H1 (cell line): ENCODE data around the gene GOLGA7B. TPM values are rescaled to one million over a fixed set of nuclear protein-coding genes. Genes with fewer than 3 reads are reported as not detected.

ENCODE experiments used
- CTCF ChIA-PET: fragments of 300-600 bp; sonication (Branson Sonifier 250); formaldehyde crosslinking; loops from one replicate; lab custom pipeline; 2021; ENCODE audit not compliant: partially characterized antibody; lab: Charles Lee
- POLR2A ChIA-PET: fragments of 300-600 bp; sonication (Branson Sonifier 250); formaldehyde crosslinking; loops from one replicate; lab custom pipeline; 2021; ENCODE audit warnings: inconsistent platforms; ENCODE audit not compliant: partially characterized antibody; lab: Charles Lee
- DNase-seq, 2 experiments: peaks; one replicate each; pipeline versions ENCODE4 v3.0.0 to v3.0.0-alpha.2; 2010 to 2022; ENCODE audit warnings: low spot score in 2 of 2, low read depth in 1 of 2, mixed read lengths in 1 of 2
- FAIRE-seq: peaks from 2 replicates; lab custom pipeline; 2011; peaks lifted over from hg19 to GRCh38; lab: Jason Lieb, UNC
- H2AFZ ChIP-seq: 2 replicates; pipeline ENCODE4 v1.8.1; 2012; ENCODE audit warnings: low read length, inconsistent platforms
- H2AK5ac ChIP-seq: 2 replicates; pipeline ENCODE4 v1.6.1; 2013; ENCODE audit warnings: low read depth, low read length
- H2BK120ac ChIP-seq: replicated peaks from 2 replicates; pipeline ENCODE3; 2013; ENCODE audit warnings: low read depth, low read length, inconsistent platforms
- H2BK12ac ChIP-seq: 2 replicates; pipeline ENCODE4 v1.6.1; 2013; ENCODE audit warnings: low read depth, low read length
- H2BK15ac ChIP-seq: 2 replicates; pipeline ENCODE4 v1.6.1; 2013; ENCODE audit warnings: low read length
- H2BK20ac ChIP-seq: 2 replicates; pipeline ENCODE4 v1.6.1; 2013; ENCODE audit warnings: low read length
- H2BK5ac ChIP-seq: 2 replicates; pipeline ENCODE4 v1.6.1; 2013; ENCODE audit warnings: low read depth, low read length
- H3K14ac ChIP-seq: 2 replicates; pipeline ENCODE4 v1.6.1; 2013; ENCODE audit warnings: inconsistent platforms; ENCODE audit not compliant: insufficient read length
- H3K18ac ChIP-seq: 2 replicates; pipeline ENCODE4 v1.6.1; 2013; ENCODE audit warnings: low read length; ENCODE audit errors: extremely low read depth
- H3K23ac ChIP-seq: 2 replicates; pipeline ENCODE4 v1.6.1; 2013; ENCODE audit warnings: inconsistent platforms; ENCODE audit not compliant: insufficient read length
- H3K23me2 ChIP-seq: 2 replicates; pipeline ENCODE4 v1.6.1; 2013; ENCODE audit warnings: low read depth, low read length
- H3K27ac ChIP-seq: 2 replicates; pipeline ENCODE4 v1.6.1; 2011; ENCODE audit warnings: low read depth, low read length, inconsistent platforms
- H3K27me3 ChIP-seq, 4 experiments: replicated peaks in 1 of 4; 1 replicate in 1 of 4; 2 replicates in 3 of 4; pipeline versions ENCODE4 v1.6.1 to v1.8.1; 2011 to 2013; ENCODE audit warnings: low read length in 3 of 4, mild to moderate bottlenecking in 3 of 4, inconsistent platforms in 2 of 4, mixed read lengths in 2 of 4, moderate library complexity in 1 of 4; ENCODE audit not compliant: control insufficient read depth in 3 of 4, insufficient read depth in 3 of 4; ENCODE audit errors: extremely low read depth in 1 of 4
- H3K36me3 ChIP-seq, 4 experiments: 2 replicates each; pipeline versions ENCODE4 v1.6.1 to v1.8.1; 2011 to 2013; ENCODE audit warnings: mild to moderate bottlenecking in 4 of 4, low read length in 3 of 4, moderate library complexity in 2 of 4, control low read depth in 1 of 4, inconsistent platforms in 1 of 4; ENCODE audit not compliant: insufficient read depth in 4 of 4, control insufficient read depth in 2 of 4
- H3K4ac ChIP-seq: replicated peaks from 2 replicates; pipeline ENCODE3; 2013; ENCODE audit warnings: low read length, low read depth, mixed read lengths, inconsistent platforms; ENCODE audit not compliant: insufficient read length
- H3K4me1 ChIP-seq, 4 experiments: replicated peaks in 1 of 4; 1 replicate in 1 of 4; 2 replicates in 3 of 4; pipeline versions ENCODE4 v1.6.1 to v1.8.1; 2011 to 2013; ENCODE audit warnings: low read length in 3 of 4, inconsistent platforms in 2 of 4, mixed read lengths in 1 of 4; ENCODE audit not compliant: insufficient read depth in 4 of 4, control insufficient read depth in 3 of 4
- H3K4me2 ChIP-seq, 2 experiments: 2 replicates each; pipeline versions ENCODE4 v1.6.1 to v1.8.1; 2011 to 2013; ENCODE audit warnings: low read depth in 2 of 2, low read length in 2 of 2, control low read depth in 1 of 2, inconsistent platforms in 1 of 2, mild to moderate bottlenecking in 1 of 2; ENCODE audit not compliant: insufficient read depth in 1 of 2
- H3K4me3 ChIP-seq, 4 experiments: fragments of 200-600, 300-600 bp in 1 of 4; sonication (generic), shearing (Covaris generic), sonication (Bioruptor Twin) in 1 of 4; 2 replicates each; pipeline versions ENCODE4 v1.5.1 to v1.8.1; 2011 to 2016; ENCODE audit warnings: low read length in 4 of 4, low read depth in 3 of 4, control low read depth in 2 of 4, inconsistent platforms in 2 of 4, mild to moderate bottlenecking in 2 of 4, mixed read lengths in 1 of 4, moderate library complexity in 1 of 4; ENCODE audit not compliant: insufficient read depth in 2 of 4; ENCODE audit errors: extremely low read depth in 1 of 4
- H3K56ac ChIP-seq: replicated peaks from 2 replicates; pipeline ENCODE3; 2013; ENCODE audit warnings: low read depth, mild to moderate bottlenecking, mixed read lengths, low read length, inconsistent platforms; ENCODE audit not compliant: insufficient read length
- H3K79me1 ChIP-seq: 2 replicates; pipeline ENCODE4 v1.6.1; 2013; ENCODE audit warnings: low read depth, low read length, control low read depth
- H3K79me2 ChIP-seq, 2 experiments: 2 replicates each; pipeline versions ENCODE4 v1.6.1 to v1.8.1; 2012 to 2013; ENCODE audit warnings: low read length in 2 of 2, mild to moderate bottlenecking in 2 of 2, inconsistent platforms in 1 of 2; ENCODE audit not compliant: insufficient read depth in 2 of 2, control insufficient read depth in 1 of 2
- H3K9ac ChIP-seq, 4 experiments: replicated peaks in 1 of 4; 1 replicate in 1 of 4; 2 replicates in 3 of 4; pipeline versions ENCODE4 v1.6.1 to v1.8.1; 2011 to 2013; ENCODE audit warnings: low read depth in 3 of 4, low read length in 3 of 4, control low read depth in 2 of 4, mild to moderate bottlenecking in 2 of 4, moderate library complexity in 2 of 4, inconsistent platforms in 1 of 4; ENCODE audit errors: extremely low read depth in 1 of 4
- H3K9me3 ChIP-seq, 2 experiments: 2 replicates each; pipeline versions ENCODE4 v1.6.1 to v1.8.1; 2012 to 2013; ENCODE audit warnings: mild to moderate bottlenecking in 2 of 2, moderate library complexity in 2 of 2, control low read depth in 1 of 2, inconsistent platforms in 1 of 2, low read depth in 1 of 2, low read length in 1 of 2, mixed read lengths in 1 of 2; ENCODE audit not compliant: insufficient read depth in 2 of 2
- H4K20me1 ChIP-seq, 2 experiments: replicated peaks in 1 of 2; 2 replicates each; pipeline versions ENCODE3 to v1.8.1; 2011 to 2013; ENCODE audit warnings: inconsistent platforms in 2 of 2, low read length in 2 of 2, mild to moderate bottlenecking in 1 of 2; ENCODE audit not compliant: insufficient read depth in 2 of 2, control insufficient read depth in 1 of 2
- H4K5ac ChIP-seq: 2 replicates; pipeline ENCODE4 v1.6.1; 2013; ENCODE audit warnings: low read length, low read depth, mixed read lengths, inconsistent platforms; ENCODE audit not compliant: insufficient read length
- H4K8ac ChIP-seq: 2 replicates; pipeline ENCODE4 v1.8.0; 2013; ENCODE audit warnings: mild to moderate bottlenecking, moderate library complexity, low read length, inconsistent platforms; ENCODE audit not compliant: insufficient read depth; ENCODE audit errors: extremely low read depth
- H4K91ac ChIP-seq: replicated peaks from 2 replicates; pipeline ENCODE3; 2013; ENCODE audit warnings: low read length, mixed read lengths, inconsistent platforms; ENCODE audit not compliant: insufficient read length
- CHD2 ChIP-seq: IDR thresholded peaks from 2 replicates; pipeline ENCODE4 v1.6.1; 2012; ENCODE audit warnings: low read length, improper control_type of control experiment
- CTBP2 ChIP-seq: IDR thresholded peaks from 2 replicates; pipeline ENCODE4 v1.7.0; 2011; ENCODE audit warnings: borderline replicate concordance, mild to moderate bottlenecking, moderate library complexity, mixed read lengths, low read length; ENCODE audit not compliant: insufficient read depth, insufficient read length
- EZH2 ChIP-seq: fragments of 200-600 bp; sonication (generic); IDR thresholded peaks from 2 replicates; pipeline ENCODE4 v1.7.1; 2012; ENCODE audit warnings: low read depth, mild to moderate bottlenecking, moderate library complexity, low read length, inconsistent platforms; ENCODE audit not compliant: severe bottlenecking
- JUN ChIP-seq: IDR thresholded peaks from 2 replicates; pipeline ENCODE4 v1.6.1; 2011; ENCODE audit warnings: low read depth, mild to moderate bottlenecking, improper control_type of control experiment, low read length
- JUND ChIP-seq: IDR thresholded peaks from 2 replicates; pipeline ENCODE4 v1.6.1; 2011; ENCODE audit warnings: mild to moderate bottlenecking, improper control_type of control experiment, low read length
- RAD21 ChIP-seq, 2 experiments: IDR thresholded peaks in 1 of 2; conservative IDR thresholded peaks in 1 of 2; 2 replicates each; pipeline ENCODE4 v1.6.1; 2011; ENCODE audit warnings: low read depth in 2 of 2, low read length in 2 of 2, improper control_type of control experiment in 1 of 2, inconsistent platforms in 1 of 2, mild to moderate bottlenecking in 1 of 2, moderate library complexity in 1 of 2
- RNF2 ChIP-seq: fragments of 200-900, 300-1000 bp; sonication (generic); IDR thresholded peaks from 2 replicates; pipeline ENCODE4 v1.7.1; 2016; ENCODE audit warnings: borderline replicate concordance, low read depth, mild to moderate bottlenecking, antibody characterized with exemption, low read length; ENCODE audit not compliant: poor library complexity, severe bottlenecking; ENCODE audit errors: missing control alignments
- SP2 ChIP-seq: IDR thresholded peaks from 2 replicates; pipeline ENCODE4 v1.6.1; 2012; ENCODE audit warnings: mild to moderate bottlenecking, low read length, inconsistent platforms
- TBP ChIP-seq: IDR thresholded peaks from 2 replicates; pipeline ENCODE4 v1.6.1; 2011; ENCODE audit warnings: low read depth, low read length, improper control_type of control experiment
- WGBS, 2 experiments: shearing (Covaris generic) in 1 of 2; methylation state at CpG; one replicate each; pipeline versions ENCODE4 v1.1.6 to v1.1.7; 2013 to 2015; ENCODE audit warnings: low lambda C conversion rate in 2 of 2, mixed read lengths in 2 of 2, inconsistent platforms in 1 of 2, low coverage in 1 of 2, missing lambda C conversion rate in 1 of 2; ENCODE audit not compliant: insufficient replicate concordance in 2 of 2, insufficient coverage in 1 of 2, insufficient read length in 1 of 2; ENCODE audit errors: extremely low coverage in 1 of 2, missing lambda C conversion rate in 1 of 2; 5-methylcytosine and 5-hydroxymethylcytosine counted together
- polyA plus RNA-seq, 7 experiments: library from polyadenylated mRNA; depleted of rRNA in 3 of 7; stranded (reverse) in 5 of 7; unstranded in 2 of 7; fragments of >200 nt in 5 of 7; fragments of 200-250 nt in 2 of 7; gene quantifications; 1 replicate in 5 of 7; 2 replicates in 1 of 7; 4 replicates in 1 of 7; pipeline versions ENCODE4 v1.2.1 to v1.2.3, GENCODE V29; 2011 to 2013; ENCODE audit warnings: missing spikeins in 2 of 7, mixed read lengths in 2 of 7
- total RNA-seq: library from RNA; stranded (reverse); fragmentation: NEBNext Ultra II Directional; extraction: Animal tissue kit (Norgen Biotek cat#: 25700); gene quantifications from 2 replicates; pipeline ENCODE4 v1.2.1, GENCODE V29; 2021
- TF ChIP-seq, protein P1 (sequence below), 3 experiments: IDR thresholded peaks; 1 replicate in 2 of 3; 2 replicates in 1 of 3; pipeline versions ENCODE4 v1.5.1 to v1.6.1; 2011; ENCODE audit warnings: low read length in 3 of 3, mild to moderate bottlenecking in 3 of 3, inconsistent platforms in 2 of 3, low read depth in 1 of 3, moderate library complexity in 1 of 3; ENCODE audit not compliant: insufficient read depth in 1 of 3; ENCODE audit errors: control extremely low read depth in 1 of 3

Gene GOLGA7B
- total and polyA plus RNA-seq, 2 of the 8 experiments (the other 6 are each of a cell fraction or from before 2014, with no cell fraction given): 0.04 to 0.14 TPM

DNA sequence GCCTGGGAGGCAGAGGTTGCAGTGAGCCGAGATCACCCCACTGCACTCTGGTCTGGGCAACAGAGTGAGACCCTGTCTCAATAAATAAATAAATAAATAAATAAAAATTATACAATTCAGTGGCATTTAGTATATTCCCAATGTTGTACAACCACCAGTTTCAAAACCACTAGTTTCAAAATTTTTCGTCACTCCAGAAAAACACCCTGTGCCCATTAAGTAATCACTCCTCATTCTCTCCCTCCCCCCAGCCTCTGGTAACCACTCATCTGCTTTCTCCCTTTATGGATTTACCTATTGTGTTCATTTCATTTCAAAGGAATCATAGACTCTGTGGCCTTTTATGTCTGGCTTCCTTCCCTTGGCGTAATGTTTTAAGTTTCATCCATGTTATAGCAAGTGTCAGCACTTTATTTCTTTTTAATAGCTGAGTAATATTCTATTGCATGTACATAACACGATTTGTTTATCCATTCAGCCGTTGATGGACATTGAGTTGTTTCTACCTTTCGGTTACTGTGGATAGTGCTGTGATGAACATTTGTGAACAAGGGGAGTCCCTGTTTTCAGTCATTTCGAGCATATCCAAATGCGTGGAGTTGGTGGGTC lies 29.4 kb upstream of the GOLGA7B start:
- no peak overlapping the region for H3K27ac ChIP-seq
- FAIRE-seq (no peak), DNase-seq (no peak)
- no peak overlapping the region for H4K8ac ChIP-seq
- no peak overlapping the region for H3K14ac ChIP-seq
- no peak overlapping the region for H3K4me2 ChIP-seq
- H4K5ac ChIP-seq: no peak overlapping the region
- H4K20me1 ChIP-seq: no peaks in the 10 kb centered on the region
- H2BK12ac ChIP-seq: no peak overlapping the region
- no peak overlapping the region for H3K4me3 ChIP-seq
- no peaks in the 10 kb centered on the region for H3K79me1 ChIP-seq
- H3K9me3 ChIP-seq: no peaks in the 10 kb centered on the region
- no peaks in the 10 kb centered on the region for H3K23me2 ChIP-seq
- no peak overlapping the region for H3K4ac ChIP-seq
- H3K4me1 ChIP-seq: peaks cover 0 to 11% (median 4%) of the 10 kb centered on the region in 4 experiments; a peak in 4 of 7 replicates
- no peaks in the 10 kb centered on the region for H3K36me3 ChIP-seq
- H3K18ac ChIP-seq: no peak overlapping the region
- H2BK20ac ChIP-seq: no peak overlapping the region
- H4K91ac ChIP-seq: no peak overlapping the region
- ChIA-PET POLR2A (no interaction called here), CTCF (interaction anchor here (1.4 kb wide), 1 partner anchor 60 kb away, joined by 3 read pairs; no protein-coding TSS in a partner anchor)
- H2BK120ac ChIP-seq: no peak overlapping the region
- H3K79me2 ChIP-seq: no peaks in the 10 kb centered on the region
- H3K56ac ChIP-seq: no peak overlapping the region
- H3K9ac ChIP-seq: no peak overlapping the region
- H3K27me3 ChIP-seq: no peaks in the 10 kb centered on the region
- WGBS, 2 experiments: 91% methylated on average over 8 of the region's 8 CpGs; no CpG with 5 or more reads in 1 of the 2 experiments
- H2AFZ ChIP-seq: no peak overlapping the region
- no peak overlapping the region for H2BK15ac ChIP-seq
- H3K23ac ChIP-seq: no peak overlapping the region
- no peak overlapping the region for H2AK5ac ChIP-seq
- no peak overlapping the region for H2BK5ac ChIP-seq
- TF ChIP-seq RAD21 (IDR thresholded peaks at IDR 0.05 in 1 of 2, conservative IDR thresholded peaks at IDR 0.05 in 1 of 2; ENCODE audit: low read depth in 2 of 2, low read length in 2 of 2) (no peak), JUN (no peak), EZH2 (no peak), JUND (no peak), RNF2 (no peak), CHD2 (no peak), TBP (no peak), SP2 (no peak), CTBP2 (no peak)
- TF ChIP-seq, protein P1, sequence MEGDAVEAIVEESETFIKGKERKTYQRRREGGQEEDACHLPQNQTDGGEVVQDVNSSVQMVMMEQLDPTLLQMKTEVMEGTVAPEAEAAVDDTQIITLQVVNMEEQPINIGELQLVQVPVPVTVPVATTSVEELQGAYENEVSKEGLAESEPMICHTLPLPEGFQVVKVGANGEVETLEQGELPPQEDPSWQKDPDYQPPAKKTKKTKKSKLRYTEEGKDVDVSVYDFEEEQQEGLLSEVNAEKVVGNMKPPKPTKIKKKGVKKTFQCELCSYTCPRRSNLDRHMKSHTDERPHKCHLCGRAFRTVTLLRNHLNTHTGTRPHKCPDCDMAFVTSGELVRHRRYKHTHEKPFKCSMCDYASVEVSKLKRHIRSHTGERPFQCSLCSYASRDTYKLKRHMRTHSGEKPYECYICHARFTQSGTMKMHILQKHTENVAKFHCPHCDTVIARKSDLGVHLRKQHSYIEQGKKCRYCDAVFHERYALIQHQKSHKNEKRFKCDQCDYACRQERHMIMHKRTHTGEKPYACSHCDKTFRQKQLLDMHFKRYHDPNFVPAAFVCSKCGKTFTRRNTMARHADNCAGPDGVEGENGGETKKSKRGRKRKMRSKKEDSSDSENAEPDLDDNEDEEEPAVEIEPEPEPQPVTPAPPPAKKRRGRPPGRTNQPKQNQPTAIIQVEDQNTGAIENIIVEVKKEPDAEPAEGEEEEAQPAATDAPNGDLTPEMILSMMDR (IDR thresholded peaks at IDR 0.05; ENCODE audit: control extremely low read depth in 1 of 3, insufficient read depth in 1 of 3, low read depth in 1 of 3, low read length in 3 of 3): no peak
